Left colon (tissue), 2 donors: ENCODE measurements around the gene RPL9. TPM values are rescaled to one million over a fixed set of nuclear protein-coding genes. Genes with fewer than 3 reads are reported as not detected.
A peak's percentile ranks its signal among the peaks of the same experiment; 100 is the strongest.
"Not testable (repeated sequence)": the region's sequence is repeated elsewhere in the genome, so short reads cannot be mapped to it uniquely, and the experiment has no call there.

ENCODE experiments used
- ATAC-seq: fragments of 200-7000 bp; cut with Tn5 transposase; one replicate; pipeline ENCODE4 v1.9.1; 2020; ENCODE audit warnings: mild to moderate bottlenecking, moderate library complexity
- DNase-seq, 2 donors: peaks; one replicate each; pipeline ENCODE4 v3.0.0-alpha.2; 2020
- intact Hi-C, 2 donors: fragments of 100-400 bp; cut with DNase I in 1 of 2; cut with micrococcal nuclease in 1 of 2; formaldehyde crosslinking; loops; one replicate each; pipeline versions ENCODE4 v1.11.2 to v1.14.0; 2022; cut with DNase I, micrococcal nuclease
- microRNA-seq, 2 donors: library from miRNA; unstranded; fragments of <30 nt; microRNA quantifications; one replicate each; pipeline versions ENCODE4 v1.1.0 to v1.2.0, GENCODE V29; 2020
- total RNA-seq, 2 donors: library from RNA; stranded (reverse); fragmentation: NEBNext Ultra II Directional; extraction: Animal tissue kit (Norgen Biotek cat#: 25700); gene quantifications; one replicate each; pipeline ENCODE4 v1.2.1, GENCODE V29; 2021
- donor health status: DM: no; HTN: no; CAD: no.
- donor health status: DM: yes; HTN: yes; CAD: no.

RPL9 gene
- total RNA-seq, 2 donors from 2014 or later = 939 to 1,067 TPM

- no peak for ATAC-seq
- no peak for DNase-seq
- intact Hi-C loops = no loop called here
These were observed 22.8 kb downstream of the RPL9 start for GRCh38 chr4:39435659-39436563.

- DNase-seq (no peak), ATAC-seq (no peak)
- intact Hi-C loops = no loop called here
These were observed 24.7 kb downstream of the RPL9 start for GRCh38 chr4:39433878-39434492.

- ATAC-seq (no peak), DNase-seq (no peak)
- intact Hi-C loops = no loop called here
These were observed 29.0 kb downstream of the RPL9 start for GRCh38 chr4:39429476-39430334.

- intact Hi-C loops = no loop called here
- ATAC-seq (no peak), DNase-seq (no peak)
These were observed 31.1 kb downstream of the RPL9 start for GRCh38 chr4:39427520-39428114.

GRCh38 chr4:39426728-39427127, 32.0 kb downstream of the RPL9 start:
- intact Hi-C loops = no loop called here
- no peak for DNase-seq
- no peak for ATAC-seq

GRCh38 chr4:39425297-39425696, 33.4 kb downstream of the RPL9 start:
- intact Hi-C loops, DNase-seq, ATAC-seq: not testable (repeated sequence)

GRCh38 chr4:39422247-39422646, 36.5 kb downstream of the RPL9 start:
- intact Hi-C loops = no loop called here
- no peak for ATAC-seq
- no peak for DNase-seq

- intact Hi-C loops = no loop called here
- ATAC-seq = no peak
- no peak for DNase-seq
These were observed 42.9 kb downstream of the RPL9 start for GRCh38 chr4:39415678-39416283.

GRCh38 chr4:39411561-39411960, 47.2 kb downstream of the RPL9 start:
- not testable (repeated sequence) for ATAC-seq, DNase-seq

GRCh38 chr4:39410415-39410814, 48.3 kb downstream of the RPL9 start:
- ATAC-seq (no peak), DNase-seq (no peak)
- intact Hi-C loops = no loop called here

More at GRCh38 chr4:39411561-39411960, 47.2 kb downstream of the RPL9 start:
- intact Hi-C loops = not testable (repeated sequence)

GRCh38 chr4:39407584-39407885, 51.2 kb downstream of the RPL9 start:
- no peak for DNase-seq
- ATAC-seq = peak; percentile 13
- intact Hi-C loops = no loop called here

- intact Hi-C loops = no loop called here
- peak; percentile 42 to 49 for DNase-seq
- ATAC-seq = peak; percentile 100
These were observed 51.7 kb downstream of the RPL9 start, which contains the start of gene KLB for GRCh38 chr4:39406763-39407583. TSS of gene KLB (plus strand) at chr4:39406930. CDS start at chr4:39406950, 20 bp downstream.

Small RNA genes lying within 50 kb of the gene (microRNA-seq; reads per million reads assigned to microRNA genes)
- 0 reads per million in 2 donors for gene MIR5591

Other genes starting within 250 kb of the RPL9 start
- 10 to 100 TPM; 24.0 to 25.2 TPM for gene RFC1, start 92.6 kb downstream of the RPL9 start, total RNA-seq
- gene KLB, start 52.0 kb downstream of the RPL9 start, total RNA-seq = 1 to 10 TPM in 1 of 2 donors, under 1 TPM in 1; 0.64 to 2.3 TPM
- 10 to 100 TPM; 19.0 to 20.0 TPM for gene LIAS, start 134 bp upstream of the RPL9 start, total RNA-seq
- gene UGDH, start 68.5 kb upstream of the RPL9 start, total RNA-seq = 100 to 1,000 TPM; 208 to 303 TPM
- 100 to 1,000 TPM; 119 to 146 TPM for gene SMIM14, start 179.9 kb upstream of the RPL9 start, total RNA-seq
- 10 to 100 TPM; 83.5 to 92.1 TPM for gene UBE2K, start 239.2 kb upstream of the RPL9 start, total RNA-seq